WTC11 (cell line): Measurements from ENCODE around the gene SNX30. TPM values are rescaled to one million over a fixed set of nuclear protein-coding genes. Genes with fewer than 3 reads are reported as not detected.

Experiments
- ATAC-seq: fragments of 200-7000 bp; cut with Tn5 transposase; 2 replicates; pipeline ENCODE4 v1.10.0; 2021; ENCODE audit warnings: mild to moderate bottlenecking, moderate library complexity
- CTCF ChIA-PET: fragments of 300-600 bp; sonication (Branson Sonifier 250); formaldehyde crosslinking; loops from one replicate; lab custom pipeline; 2021; ENCODE audit warnings: antibody characterized with exemption; lab: Charles Lee
- POLR2A ChIA-PET: fragments of 350-600 bp; sonication (Branson Sonifier 250); formaldehyde crosslinking; loops from one replicate; lab custom pipeline; 2021; ENCODE audit warnings: antibody characterized with exemption; lab: Charles Lee
- DNase-seq: peaks from one replicate; pipeline ENCODE4 v3.0.0; 2021; ENCODE audit warnings: low spot score
- H3K27ac Mint-ChIP-seq: 2 replicates; pipeline ENCODE4 v1.8.0; 2021; ENCODE audit warnings: mixed read lengths
- H3K27me3 Mint-ChIP-seq: 2 replicates; pipeline ENCODE4 v1.8.0; 2021; ENCODE audit warnings: low read depth, mild to moderate bottlenecking, moderate library complexity, mixed read lengths
- H3K36me3 Mint-ChIP-seq: 2 replicates; pipeline ENCODE4 v1.8.0; 2021; ENCODE audit warnings: mixed read lengths
- H3K4me1 Mint-ChIP-seq: 2 replicates; pipeline ENCODE4 v1.8.0; 2022; ENCODE audit warnings: mixed read lengths
- H3K4me3 Mint-ChIP-seq: 2 replicates; pipeline ENCODE4 v1.8.0; 2021; ENCODE audit warnings: mild to moderate bottlenecking, moderate library complexity, mixed read lengths
- H3K9me3 Mint-ChIP-seq: 2 replicates; pipeline ENCODE4 v1.8.0; 2021; ENCODE audit warnings: mixed read lengths
- AR ChIP-seq: fragments of 250-450 bp; sonication (Bioruptor Pico); IDR thresholded peaks from 2 replicates; pipeline ENCODE4 v1.9.0; 2021; ENCODE audit warnings: mild to moderate bottlenecking
- CTCF ChIP-seq: fragments of 200-600 bp; IDR thresholded peaks from 2 replicates; pipeline ENCODE4 v1.8.0; 2022; ENCODE audit warnings: antibody characterized with exemption
- FOXK1 ChIP-seq: sonication (generic); formaldehyde crosslinking; IDR thresholded peaks from 2 replicates; pipeline ENCODE4 v1.8.0; 2022; ENCODE audit warnings: mild to moderate bottlenecking, moderate library complexity, missing genetic modification reagents
- IRF1 ChIP-seq: sonication (generic); formaldehyde crosslinking; IDR thresholded peaks from 2 replicates; pipeline ENCODE4 v1.8.0; 2023; ENCODE audit warnings: missing genetic modification reagents
- PRDM15 ChIP-seq: sonication (generic); formaldehyde crosslinking; IDR thresholded peaks from 2 replicates; pipeline ENCODE4 v1.8.0; 2022; ENCODE audit warnings: missing genetic modification reagents
- ZNF232 ChIP-seq: sonication (generic); formaldehyde crosslinking; IDR thresholded peaks from 2 replicates; pipeline ENCODE4 v1.8.0; 2022; ENCODE audit warnings: mild to moderate bottlenecking, missing genetic modification reagents
- ZNF512 ChIP-seq: sonication (generic); formaldehyde crosslinking; IDR thresholded peaks from 2 replicates; pipeline ENCODE4 v1.8.1; 2022; ENCODE audit warnings: missing genetic modification reagents, borderline replicate concordance
- total RNA-seq: library from RNA; stranded (reverse); gene quantifications from 3 replicates; pipeline ENCODE4 v1.2.3, GENCODE V29; 2021
- TF ChIP-seq, protein P1 (sequence below): fragments of 250-450 bp; sonication (Bioruptor Pico); IDR thresholded peaks from 2 replicates; pipeline ENCODE4 v1.9.0; 2021; ENCODE audit warnings: mild to moderate bottlenecking, borderline replicate concordance
- TF ChIP-seq, protein P2 (sequence below): sonication (generic); formaldehyde crosslinking; IDR thresholded peaks from 2 replicates; pipeline ENCODE4 v1.8.0; 2022; ENCODE audit warnings: mild to moderate bottlenecking, missing genetic modification reagents
- TF ChIP-seq, protein P3 (sequence below): sonication (generic); formaldehyde crosslinking; IDR thresholded peaks from 2 replicates; pipeline ENCODE4 v1.8.1; 2023; ENCODE audit warnings: mild to moderate bottlenecking, missing genetic modification reagents, moderate library complexity
- TF ChIP-seq, protein P4 (sequence below): fragments of 250-450 bp; sonication (Bioruptor Pico); IDR thresholded peaks from 2 replicates; pipeline ENCODE4 v1.9.0; 2021; ENCODE audit warnings: mild to moderate bottlenecking
- TF ChIP-seq, protein P5 (sequence below): sonication (generic); formaldehyde crosslinking; IDR thresholded peaks from 2 replicates; pipeline ENCODE4 v1.8.0; 2022; ENCODE audit warnings: mild to moderate bottlenecking, missing genetic modification reagents

The SNX30 gene
- total RNA-seq, 1 experiment from 2014 or later: 13.4 TPM

GRCh38 chr9:112852741-112853504, 102.4 kb downstream of the SNX30 start:
- H3K27me3 Mint-ChIP-seq: no peaks in the 10 kb centered on the region
- POLR2A ChIA-PET: no interaction called here
- no peaks in the 10 kb centered on the region for H3K9me3 Mint-ChIP-seq
- no peak for TF ChIP-seq ZNF232 (CRISPR knock-in tag)
- TF ChIP-seq, protein P1, sequence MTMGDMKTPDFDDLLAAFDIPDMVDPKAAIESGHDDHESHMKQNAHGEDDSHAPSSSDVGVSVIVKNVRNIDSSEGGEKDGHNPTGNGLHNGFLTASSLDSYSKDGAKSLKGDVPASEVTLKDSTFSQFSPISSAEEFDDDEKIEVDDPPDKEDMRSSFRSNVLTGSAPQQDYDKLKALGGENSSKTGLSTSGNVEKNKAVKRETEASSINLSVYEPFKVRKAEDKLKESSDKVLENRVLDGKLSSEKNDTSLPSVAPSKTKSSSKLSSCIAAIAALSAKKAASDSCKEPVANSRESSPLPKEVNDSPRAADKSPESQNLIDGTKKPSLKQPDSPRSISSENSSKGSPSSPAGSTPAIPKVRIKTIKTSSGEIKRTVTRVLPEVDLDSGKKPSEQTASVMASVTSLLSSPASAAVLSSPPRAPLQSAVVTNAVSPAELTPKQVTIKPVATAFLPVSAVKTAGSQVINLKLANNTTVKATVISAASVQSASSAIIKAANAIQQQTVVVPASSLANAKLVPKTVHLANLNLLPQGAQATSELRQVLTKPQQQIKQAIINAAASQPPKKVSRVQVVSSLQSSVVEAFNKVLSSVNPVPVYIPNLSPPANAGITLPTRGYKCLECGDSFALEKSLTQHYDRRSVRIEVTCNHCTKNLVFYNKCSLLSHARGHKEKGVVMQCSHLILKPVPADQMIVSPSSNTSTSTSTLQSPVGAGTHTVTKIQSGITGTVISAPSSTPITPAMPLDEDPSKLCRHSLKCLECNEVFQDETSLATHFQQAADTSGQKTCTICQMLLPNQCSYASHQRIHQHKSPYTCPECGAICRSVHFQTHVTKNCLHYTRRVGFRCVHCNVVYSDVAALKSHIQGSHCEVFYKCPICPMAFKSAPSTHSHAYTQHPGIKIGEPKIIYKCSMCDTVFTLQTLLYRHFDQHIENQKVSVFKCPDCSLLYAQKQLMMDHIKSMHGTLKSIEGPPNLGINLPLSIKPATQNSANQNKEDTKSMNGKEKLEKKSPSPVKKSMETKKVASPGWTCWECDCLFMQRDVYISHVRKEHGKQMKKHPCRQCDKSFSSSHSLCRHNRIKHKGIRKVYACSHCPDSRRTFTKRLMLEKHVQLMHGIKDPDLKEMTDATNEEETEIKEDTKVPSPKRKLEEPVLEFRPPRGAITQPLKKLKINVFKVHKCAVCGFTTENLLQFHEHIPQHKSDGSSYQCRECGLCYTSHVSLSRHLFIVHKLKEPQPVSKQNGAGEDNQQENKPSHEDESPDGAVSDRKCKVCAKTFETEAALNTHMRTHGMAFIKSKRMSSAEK (CRISPR knock-in tag): no peak
- no peak for TF ChIP-seq AR
- TF ChIP-seq CTCF: no peak
- TF ChIP-seq FOXK1 (CRISPR knock-in tag): no peak
- TF ChIP-seq, protein P2, sequence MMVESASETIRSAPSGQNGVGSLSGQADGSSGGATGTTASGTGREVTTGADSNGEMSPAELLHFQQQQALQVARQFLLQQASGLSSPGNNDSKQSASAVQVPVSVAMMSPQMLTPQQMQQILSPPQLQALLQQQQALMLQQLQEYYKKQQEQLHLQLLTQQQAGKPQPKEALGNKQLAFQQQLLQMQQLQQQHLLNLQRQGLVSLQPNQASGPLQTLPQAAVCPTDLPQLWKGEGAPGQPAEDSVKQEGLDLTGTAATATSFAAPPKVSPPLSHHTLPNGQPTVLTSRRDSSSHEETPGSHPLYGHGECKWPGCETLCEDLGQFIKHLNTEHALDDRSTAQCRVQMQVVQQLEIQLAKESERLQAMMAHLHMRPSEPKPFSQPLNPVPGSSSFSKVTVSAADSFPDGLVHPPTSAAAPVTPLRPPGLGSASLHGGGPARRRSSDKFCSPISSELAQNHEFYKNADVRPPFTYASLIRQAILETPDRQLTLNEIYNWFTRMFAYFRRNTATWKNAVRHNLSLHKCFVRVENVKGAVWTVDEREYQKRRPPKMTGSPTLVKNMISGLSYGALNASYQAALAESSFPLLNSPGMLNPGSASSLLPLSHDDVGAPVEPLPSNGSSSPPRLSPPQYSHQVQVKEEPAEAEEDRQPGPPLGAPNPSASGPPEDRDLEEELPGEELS: no peak
- TF ChIP-seq, protein P3, sequence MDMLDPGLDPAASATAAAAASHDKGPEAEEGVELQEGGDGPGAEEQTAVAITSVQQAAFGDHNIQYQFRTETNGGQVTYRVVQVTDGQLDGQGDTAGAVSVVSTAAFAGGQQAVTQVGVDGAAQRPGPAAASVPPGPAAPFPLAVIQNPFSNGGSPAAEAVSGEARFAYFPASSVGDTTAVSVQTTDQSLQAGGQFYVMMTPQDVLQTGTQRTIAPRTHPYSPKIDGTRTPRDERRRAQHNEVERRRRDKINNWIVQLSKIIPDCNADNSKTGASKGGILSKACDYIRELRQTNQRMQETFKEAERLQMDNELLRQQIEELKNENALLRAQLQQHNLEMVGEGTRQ: no peak
- TF ChIP-seq, all 79 proteins: peak for 0
- peaks cover 22% of the 10 kb centered on the region for H3K4me1 Mint-ChIP-seq
- DNase-seq (no peak), ATAC-seq (no peak)
- H3K4me3 Mint-ChIP-seq: no peak overlapping the region
- peaks cover 12% of the 10 kb centered on the region for H3K36me3 Mint-ChIP-seq
- CTCF ChIA-PET: interaction anchor here (0.6 kb wide), 1 partner anchor 10 kb away, joined by 3 read pairs; no protein-coding TSS in a partner anchor
- H3K27ac Mint-ChIP-seq: no peak overlapping the region

DNA sequence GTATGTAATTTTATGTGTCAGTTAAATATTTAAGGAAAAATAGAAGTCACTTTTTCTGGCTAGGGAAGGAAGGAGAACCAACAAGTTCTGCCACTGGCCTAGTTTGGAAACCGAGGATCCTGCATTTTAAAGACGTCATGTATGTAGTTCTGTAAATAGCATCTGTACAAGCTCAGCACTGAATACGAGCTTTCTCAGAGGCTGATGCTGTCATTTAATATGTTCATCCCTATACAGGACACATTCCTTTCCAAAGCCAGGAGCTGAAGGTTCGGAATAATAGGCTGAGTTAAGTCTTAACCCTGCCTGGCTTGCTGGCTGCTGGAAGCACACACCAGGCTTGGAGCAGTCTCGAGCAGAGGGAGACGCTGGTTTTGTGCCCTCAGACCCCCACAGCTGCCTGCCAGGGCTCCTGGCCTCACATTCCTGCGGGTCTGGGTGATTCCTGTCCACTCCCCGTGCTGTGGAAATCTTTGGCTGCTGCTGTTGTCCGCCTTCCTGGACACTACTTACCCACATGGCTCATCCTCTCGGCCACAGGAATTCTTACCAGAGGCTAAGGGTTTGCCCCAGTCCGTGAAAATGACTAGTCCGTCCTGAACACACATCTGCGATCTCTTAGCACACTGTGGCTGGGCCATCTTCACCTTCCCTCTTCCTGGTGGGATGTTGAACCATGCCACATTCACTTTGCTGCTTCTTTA, 103.5 kb downstream of the SNX30 start:
- no peaks in the 10 kb centered on the region for H3K27me3 Mint-ChIP-seq
- no peak for ATAC-seq
- ChIA-PET CTCF (no interaction called here), POLR2A (no interaction called here)
- H3K36me3 Mint-ChIP-seq: peaks cover 12% of the 10 kb centered on the region
- no peaks in the 10 kb centered on the region for H3K9me3 Mint-ChIP-seq
- H3K4me1 Mint-ChIP-seq: peaks cover 11% of the 10 kb centered on the region
- DNase-seq: no peak
- no peak overlapping the region for H3K4me3 Mint-ChIP-seq
- no peak overlapping the region for H3K27ac Mint-ChIP-seq
- TF ChIP-seq, protein P4, sequence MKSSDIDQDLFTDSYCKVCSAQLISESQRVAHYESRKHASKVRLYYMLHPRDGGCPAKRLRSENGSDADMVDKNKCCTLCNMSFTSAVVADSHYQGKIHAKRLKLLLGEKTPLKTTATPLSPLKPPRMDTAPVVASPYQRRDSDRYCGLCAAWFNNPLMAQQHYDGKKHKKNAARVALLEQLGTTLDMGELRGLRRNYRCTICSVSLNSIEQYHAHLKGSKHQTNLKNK: no peak
- TF ChIP-seq, protein P5, sequence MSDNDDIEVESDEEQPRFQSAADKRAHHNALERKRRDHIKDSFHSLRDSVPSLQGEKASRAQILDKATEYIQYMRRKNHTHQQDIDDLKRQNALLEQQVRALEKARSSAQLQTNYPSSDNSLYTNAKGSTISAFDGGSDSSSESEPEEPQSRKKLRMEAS (CRISPR knock-in tag): no peak
- TF ChIP-seq IRF1 (CRISPR knock-in tag) (no peak), PRDM15 (CRISPR knock-in tag) (no peak), ZNF512 (CRISPR knock-in tag) (no peak)
